ENCODE measurements around the gene ZBTB21. TPM values are rescaled to one million over a fixed set of nuclear protein-coding genes. Genes with fewer than 3 reads are reported as not detected.

Gene ZBTB21
- total and polyA plus RNA-seq, 2 of the 8 experiments (the other 6 are each of a cell fraction or from before 2014, with no cell fraction given) = 3.9 to 17.8 TPM

- TF ChIP-seq KDM1A (IDR thresholded peaks at IDR 0.05; ENCODE audit: borderline replicate concordance, low read length) = peak; percentile 26; the same call in 1 of the 2 replicates
- TF ChIP-seq E2F6 (IDR thresholded peaks at IDR 0.05) = peak; percentile 71
- TF ChIP-seq SRF (IDR thresholded peaks at IDR 0.05; ENCODE audit: low read depth, low read length) = no peak
- peak; percentile 89 for TF ChIP-seq KDM4A (IDR thresholded peaks at IDR 0.05; ENCODE audit: low read depth, low read length, severe bottlenecking)
- TF ChIP-seq USF2 (IDR thresholded peaks at IDR 0.05; ENCODE audit: low read length) = peak; percentile 72
- peak; percentile 77 for TF ChIP-seq JUND (IDR thresholded peaks at IDR 0.05; ENCODE audit: low read length)
- TF ChIP-seq CREB1 (IDR thresholded peaks at IDR 0.05) = peak; percentile 98
- TF ChIP-seq TAF1 (IDR thresholded peaks at IDR 0.05; ENCODE audit: low read depth, low read length) = peak; percentile 72
- peak; percentile 76; the same call in 1 of the 2 replicates for TF ChIP-seq YY1 (IDR thresholded peaks at IDR 0.05; ENCODE audit: low read depth, low read length)
- TF ChIP-seq ATF3 (IDR thresholded peaks at IDR 0.05; ENCODE audit: insufficient read depth, low read depth, low read length) = no peak
- no peak for TF ChIP-seq EP300 (IDR thresholded peaks at IDR 0.05; ENCODE audit: borderline replicate concordance in 1 of 2, low read depth in 2 of 2, low read length in 2 of 2)
- TF ChIP-seq PHF8 (conservative IDR thresholded peaks at IDR 0.05; ENCODE audit: low read depth, low read length) = peak; percentile 47; the same call in 1 of the 2 replicates
Observed at GRCh38 chr21:42009831-42010506, at the start of gene ZBTB21 (continued).
